GM19372 (cell line): ENCODE measurements around the gene SCAMP1.

Source experiments
- ATAC-seq: cut with Tn5 transposase; IDR thresholded peaks from one replicate; pipeline ENCODE4 v1.9.1; 2021; ENCODE audit warnings: mild to moderate bottlenecking, low read depth, moderate library complexity; ENCODE audit not compliant: unreplicated experiment

The SCAMP1 gene

DNA sequence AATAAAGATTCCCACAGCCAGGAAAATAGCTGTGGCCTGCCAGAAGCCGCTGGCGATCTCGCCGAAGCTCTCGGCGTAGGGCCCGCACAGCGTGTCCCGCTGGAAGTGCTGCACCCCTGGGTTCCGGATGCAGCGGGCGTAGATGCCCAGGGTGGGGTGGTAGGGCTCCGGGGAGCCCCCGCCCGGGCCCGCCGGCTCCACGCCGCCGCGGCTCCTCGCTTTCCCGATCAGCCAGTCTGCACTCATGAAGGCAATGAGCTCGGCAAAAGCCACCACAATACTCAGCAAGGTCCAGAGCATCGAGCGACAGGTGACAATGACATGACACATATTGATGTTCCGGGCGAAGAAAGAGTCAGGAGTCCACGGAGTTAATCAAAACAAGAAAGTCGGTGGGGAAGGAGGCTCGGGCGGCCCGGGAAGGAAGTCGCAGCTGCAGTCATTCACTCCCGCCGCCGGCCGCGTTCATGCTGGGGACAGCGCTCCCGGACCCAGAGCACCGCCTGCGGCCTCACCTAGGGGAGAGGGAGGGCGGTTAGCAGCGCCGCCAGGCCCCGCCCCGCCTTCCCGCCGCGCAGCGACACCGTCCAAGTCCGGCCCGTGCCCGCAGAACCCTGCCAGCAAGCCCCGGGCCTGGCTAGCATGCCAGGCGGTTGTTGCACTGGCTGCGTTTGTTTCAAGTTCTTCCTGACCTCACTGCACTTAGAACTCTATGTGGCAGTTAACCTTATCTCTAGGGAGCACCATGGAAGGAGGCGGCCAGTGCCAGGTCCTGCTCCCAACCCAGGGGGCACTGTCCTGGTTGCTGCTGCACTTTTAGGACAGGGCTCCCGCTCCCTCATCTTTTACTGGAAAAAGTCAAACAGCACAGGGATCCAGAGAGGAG lies 149.7 kb downstream of the SCAMP1 start:
- ATAC-seq, result peak; percentile 80

DNA sequence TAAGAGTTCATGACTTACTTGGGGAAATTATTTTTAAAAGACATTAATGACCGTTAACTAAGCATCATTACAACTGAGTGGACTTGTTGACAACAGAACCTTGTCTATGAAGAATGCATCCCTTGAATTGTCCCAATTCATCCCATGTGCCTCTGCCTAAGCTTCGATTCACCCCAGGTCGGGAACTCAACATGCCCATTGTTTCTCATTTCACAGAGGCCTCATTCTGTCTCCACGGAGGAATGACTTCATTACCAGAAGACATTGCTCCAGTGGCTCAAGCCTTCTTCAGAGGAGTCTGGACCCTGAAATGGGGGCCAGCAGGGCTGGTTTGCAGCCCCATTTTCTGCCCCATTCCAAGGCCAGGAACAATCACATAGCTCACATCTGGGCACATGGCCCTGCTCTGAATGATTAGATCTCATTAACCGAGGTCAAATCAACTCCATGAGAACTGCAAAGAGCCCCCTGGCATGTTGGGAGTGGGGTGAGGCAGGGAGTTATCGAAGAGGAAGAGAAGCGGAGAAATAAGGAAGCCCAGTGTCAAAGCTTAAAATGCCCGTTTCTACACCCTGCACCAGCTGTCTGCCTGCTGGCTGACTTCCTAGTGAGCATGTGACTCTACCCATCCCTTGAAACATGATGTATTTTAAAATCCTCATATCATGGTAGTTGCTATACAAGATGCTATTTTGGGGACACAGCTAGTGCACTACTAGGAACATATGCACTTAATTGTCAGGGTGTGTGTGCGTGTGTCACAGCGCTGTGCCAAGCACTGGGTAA lies 150.9 kb downstream of the SCAMP1 start:
- ATAC-seq, result no peak

DNA sequence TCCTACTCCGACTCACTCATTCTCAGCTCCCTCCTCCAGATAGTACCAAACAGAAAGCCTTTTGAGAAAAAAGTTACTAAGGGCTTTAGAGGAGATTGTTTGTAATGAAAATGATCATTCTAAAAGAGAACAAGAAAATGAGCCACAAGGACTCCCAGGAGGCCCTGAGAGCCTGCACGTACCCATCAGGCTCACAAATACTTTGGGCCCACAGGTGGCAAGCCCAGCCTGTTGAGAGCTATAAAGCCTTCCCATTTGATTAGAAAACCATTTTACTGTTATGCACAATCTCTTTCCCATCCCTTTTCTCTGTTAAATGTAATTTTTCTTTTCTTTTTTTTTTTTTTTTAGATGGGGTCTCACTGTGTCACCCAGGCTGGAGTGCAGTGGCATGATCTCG lies 152.0 kb downstream of the SCAMP1 start:
- ATAC-seq, result no peak

DNA sequence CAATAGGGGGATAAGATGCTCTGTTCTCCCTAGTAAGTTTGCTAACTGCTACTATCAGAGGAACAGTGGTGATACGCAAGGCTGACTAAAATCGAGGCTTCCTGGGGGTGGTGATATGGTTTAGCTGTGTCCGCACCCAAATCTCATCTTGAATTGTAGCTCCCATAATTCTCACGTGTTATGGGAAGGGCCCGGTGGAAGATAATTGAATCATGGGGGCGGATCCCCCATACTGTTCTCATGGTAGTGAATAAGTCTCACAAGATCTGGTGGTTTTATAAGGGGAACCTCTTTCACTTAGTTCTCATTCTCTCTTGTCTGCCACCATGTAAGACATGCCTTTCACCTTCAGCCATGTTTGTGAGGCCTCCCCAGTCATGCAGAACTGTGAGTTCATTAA lies 153.0 kb downstream of the SCAMP1 start:
- ATAC-seq, result no peak

DNA sequence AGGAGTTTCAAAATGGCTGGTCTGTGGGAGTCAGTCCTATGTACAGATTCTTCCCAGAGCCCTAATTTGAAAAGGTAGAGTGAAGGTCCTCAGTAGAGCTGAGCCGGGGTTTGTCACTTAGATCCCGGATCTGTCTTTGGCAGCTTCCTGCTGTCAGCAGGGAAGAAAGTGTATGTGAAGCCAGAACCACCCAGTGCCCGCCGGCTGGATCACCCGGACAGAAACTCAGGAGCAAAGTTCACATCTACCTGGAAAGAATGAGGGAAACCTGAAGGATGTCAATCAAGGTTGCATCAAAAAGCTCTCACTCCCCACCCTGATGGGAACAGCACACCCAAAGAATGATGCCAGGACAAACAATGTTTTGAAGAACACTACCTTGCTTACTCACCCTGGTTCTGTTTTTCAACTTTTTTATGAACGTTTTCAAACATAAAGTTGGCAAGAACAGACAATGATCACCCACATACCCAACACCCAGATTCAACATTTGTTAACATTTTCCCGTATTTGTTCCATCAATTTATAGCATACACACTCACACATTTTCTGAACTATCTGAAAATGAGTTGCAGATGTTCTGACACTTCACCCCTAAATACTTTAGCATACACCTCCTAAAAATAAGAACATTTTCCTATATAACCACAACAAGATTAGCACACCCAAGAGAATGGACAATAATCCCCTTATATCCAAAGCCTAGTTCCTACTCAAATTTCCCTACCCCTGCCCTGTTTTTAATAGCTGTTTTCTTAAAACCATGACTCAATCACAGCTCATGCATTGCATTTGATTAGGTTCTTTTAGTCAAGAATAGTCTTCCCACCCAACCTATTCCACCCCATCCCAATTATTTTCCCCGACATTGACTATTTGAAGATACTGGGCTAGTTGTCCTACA lies 154.3 kb downstream of the SCAMP1 start:
- no peak for ATAC-seq

DNA sequence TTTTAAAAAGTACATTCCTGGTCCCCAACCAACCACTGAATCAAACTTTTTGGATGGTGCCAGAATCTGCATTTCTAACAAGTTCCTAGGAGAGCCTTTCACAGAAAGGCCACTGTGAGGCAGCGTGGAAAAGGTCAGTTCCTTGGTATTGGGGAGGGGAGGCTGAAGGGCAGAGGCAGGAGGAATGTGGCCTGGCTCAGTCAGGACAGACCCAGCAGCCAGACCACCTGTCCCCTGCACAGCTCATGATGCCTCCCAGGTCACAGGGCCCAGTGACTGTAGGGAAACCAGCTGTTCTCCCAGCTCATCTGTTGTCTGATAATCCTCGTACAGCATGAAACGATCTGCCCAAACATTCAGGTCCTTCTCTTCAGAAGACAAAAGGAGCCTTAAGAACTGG lies 155.3 kb downstream of the SCAMP1 start:
- ATAC-seq, result no peak

DNA sequence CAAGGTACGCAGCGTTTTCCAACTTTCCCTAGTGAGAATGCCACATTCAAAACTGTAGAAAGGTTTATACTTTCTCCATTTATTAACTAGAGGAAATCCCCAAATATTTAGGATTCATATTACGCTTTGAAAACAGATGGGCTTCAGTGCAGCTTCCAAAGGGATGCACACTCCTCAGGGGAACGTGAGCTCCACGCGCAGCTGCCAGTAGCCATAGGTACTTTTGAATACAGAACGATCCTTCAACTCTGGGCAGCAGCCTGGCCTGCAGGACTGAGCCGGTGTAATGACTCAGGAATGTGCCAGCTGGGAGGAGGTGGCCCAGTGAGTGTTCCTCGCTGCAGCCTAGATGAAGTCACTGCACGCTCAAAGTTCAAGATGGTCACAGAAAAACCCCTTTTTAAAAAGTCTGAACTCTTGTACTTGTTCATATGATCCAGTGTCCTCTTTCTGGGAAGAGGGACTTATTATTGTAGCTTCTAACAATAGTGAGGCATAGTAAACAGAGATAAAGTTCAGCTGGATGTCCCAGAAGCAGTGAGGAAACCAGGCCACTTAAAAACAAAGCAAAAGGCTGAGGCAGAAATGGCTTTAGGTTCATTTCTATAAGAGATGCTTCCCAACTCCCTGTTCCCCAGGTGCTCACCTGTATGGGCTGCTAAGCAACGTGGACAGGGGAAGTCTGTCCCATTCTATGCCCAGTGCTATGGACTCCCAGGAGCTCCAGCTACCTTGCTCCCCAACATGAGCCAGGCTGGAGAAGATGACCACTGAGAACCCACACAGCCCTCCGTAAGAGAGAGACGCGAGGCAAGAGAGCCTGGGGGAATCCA lies 158.2 kb downstream of the SCAMP1 start:
- ATAC-seq, result no peak

DNA sequence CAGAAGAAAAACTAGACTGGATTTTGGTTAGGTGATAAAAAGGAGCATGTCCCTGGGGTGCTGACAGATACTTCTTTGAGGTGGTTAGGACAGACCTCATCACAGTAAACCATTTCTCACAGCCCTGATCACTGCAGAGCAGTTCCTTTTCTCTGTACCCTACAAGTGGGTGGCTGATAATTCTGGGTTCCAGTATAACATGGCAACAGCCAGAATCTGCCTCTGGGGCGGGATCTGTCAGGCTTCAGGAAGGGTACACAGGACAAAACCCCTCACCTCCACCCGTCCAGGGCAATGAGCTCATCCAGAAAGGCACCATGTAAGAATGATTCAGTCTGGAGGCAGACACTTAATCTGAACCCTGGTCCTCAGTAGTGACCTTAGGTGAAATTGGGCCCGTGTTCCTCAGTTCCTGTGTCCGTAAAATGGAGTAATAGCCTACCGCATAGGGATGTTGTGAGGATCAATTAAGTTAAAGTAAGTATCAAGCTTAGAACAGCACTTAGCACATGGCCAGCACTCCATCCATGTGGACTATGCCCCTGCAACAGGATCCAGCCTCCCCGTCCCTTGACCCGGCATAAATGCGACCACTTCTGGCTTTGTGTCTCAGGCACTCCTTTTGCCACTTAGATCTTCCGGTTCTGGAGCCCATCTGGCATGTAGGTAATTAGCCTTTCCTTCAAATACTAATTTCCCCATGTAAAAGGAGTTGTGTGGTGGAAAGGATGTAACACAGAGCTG lies 159.0 kb downstream of the SCAMP1 start:
- ATAC-seq, result no peak

DNA sequence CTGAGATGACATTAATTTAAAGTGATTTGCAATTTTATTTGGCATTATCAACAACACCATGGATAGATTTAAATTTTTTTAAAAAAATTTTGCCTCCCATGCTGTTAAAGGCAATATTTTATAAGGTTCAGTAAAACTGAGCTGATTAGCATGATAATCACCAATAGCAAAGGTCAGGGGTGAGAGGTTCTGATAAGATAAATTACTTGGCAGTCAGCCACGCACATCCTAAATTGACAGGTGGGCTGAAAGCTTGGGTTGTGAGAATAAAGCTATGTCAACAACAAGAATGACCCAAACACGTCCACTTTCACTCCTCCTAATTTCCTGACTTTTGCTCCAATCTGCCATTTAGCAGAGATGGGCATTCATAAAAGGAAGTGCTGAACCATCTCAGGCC lies 161.0 kb downstream of the SCAMP1 start:
- no peak for ATAC-seq

DNA sequence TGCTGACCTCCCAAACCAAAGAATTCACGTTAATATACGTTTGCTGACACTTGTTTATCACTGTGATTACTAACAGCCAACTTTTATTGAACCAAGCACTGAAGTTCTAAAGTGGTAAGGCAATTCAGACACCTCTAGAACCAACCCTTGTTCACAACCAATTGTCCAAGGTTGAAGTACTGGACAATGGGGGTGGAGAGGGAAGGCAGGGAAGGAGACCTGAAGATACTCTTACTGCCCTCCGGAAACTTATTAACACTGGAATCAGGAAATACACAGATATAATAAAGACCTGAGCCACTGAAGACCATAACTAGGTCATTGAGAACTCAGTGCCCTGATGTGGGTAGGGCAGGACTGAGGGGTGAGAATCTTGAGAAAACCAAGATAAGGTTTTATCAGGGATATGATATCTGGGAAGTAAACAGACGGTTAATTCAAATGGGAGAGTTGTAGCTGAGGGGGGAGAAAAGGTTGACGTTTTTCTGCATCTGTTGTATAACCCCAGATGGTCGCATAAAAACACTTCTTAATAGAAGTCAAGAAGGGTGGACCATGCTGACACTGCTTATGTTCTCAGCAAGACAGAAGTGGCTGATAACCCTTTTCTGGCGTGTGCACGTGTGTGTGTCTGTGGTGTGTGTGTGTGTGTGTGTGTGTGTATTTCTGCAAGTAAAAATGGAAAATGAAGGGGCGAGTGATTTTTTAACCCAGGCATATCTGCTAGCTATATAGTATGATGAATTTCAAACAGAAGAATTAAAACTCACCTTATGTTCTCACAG lies 162.3 kb downstream of the SCAMP1 start:
- no peak for ATAC-seq

DNA sequence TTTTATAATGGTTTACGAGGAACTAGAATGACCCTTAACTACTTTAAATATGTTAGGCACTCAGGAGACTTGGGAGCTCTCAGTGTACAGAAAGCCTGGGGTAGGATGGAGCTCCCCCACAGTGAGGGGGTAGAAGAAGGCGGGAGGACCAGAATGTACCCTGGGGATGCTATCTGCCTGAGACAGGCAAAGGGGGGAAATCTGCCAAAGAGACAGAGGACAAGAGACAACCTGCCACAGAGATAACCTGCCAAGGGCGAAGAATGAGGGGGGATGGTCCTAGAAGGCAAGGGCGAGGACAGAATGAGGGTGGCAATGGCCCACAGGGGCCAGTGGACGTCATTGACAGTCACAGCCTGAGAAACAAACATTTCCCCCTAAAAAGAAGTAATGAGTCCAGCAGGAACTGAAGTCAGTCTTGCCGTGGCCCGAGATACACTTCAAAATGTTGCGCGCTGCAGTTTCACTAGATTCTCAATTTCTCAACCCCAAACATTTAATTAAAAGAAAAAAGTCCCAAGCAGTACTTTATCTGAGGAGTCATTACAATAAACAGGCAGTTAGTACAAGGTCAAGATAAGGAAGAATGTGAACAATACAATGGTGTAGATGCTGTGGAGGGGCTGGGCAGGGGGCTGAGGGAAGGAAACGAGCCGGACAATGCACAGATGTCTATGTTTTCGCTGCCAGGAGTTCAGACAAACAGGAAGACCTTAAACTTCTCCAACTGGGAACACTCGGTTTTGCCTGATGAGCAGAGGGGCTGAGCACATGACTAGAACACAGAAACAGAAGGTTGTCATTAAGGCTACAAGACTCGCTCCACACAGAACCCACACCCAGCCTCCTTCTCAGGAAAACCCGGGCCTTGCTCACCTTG lies 163.1 kb downstream of the SCAMP1 start:
- ATAC-seq, result no peak

DNA sequence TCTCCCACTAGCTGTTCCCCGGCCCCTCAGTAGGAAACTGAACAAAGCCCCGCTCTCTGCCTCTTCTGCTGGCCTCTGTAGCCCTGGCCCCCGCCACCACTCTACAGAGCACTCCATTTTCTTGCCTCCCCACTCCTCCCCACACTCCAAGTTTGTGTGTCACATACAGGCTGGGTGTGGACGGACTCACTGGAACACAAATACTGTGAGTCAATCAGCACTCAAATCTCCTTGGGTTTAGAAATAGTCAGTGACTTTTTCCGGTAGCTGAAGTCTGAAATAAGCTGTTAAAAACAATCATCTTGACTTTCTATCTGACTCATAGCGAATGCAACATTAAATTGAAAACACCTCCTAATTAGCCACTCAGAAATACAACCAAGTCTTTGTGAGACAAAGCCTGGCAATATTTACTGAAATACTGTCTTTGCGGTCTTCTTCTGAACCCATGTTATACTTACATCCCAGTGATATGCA lies 165.7 kb downstream of the SCAMP1 start:
- no peak for ATAC-seq

DNA sequence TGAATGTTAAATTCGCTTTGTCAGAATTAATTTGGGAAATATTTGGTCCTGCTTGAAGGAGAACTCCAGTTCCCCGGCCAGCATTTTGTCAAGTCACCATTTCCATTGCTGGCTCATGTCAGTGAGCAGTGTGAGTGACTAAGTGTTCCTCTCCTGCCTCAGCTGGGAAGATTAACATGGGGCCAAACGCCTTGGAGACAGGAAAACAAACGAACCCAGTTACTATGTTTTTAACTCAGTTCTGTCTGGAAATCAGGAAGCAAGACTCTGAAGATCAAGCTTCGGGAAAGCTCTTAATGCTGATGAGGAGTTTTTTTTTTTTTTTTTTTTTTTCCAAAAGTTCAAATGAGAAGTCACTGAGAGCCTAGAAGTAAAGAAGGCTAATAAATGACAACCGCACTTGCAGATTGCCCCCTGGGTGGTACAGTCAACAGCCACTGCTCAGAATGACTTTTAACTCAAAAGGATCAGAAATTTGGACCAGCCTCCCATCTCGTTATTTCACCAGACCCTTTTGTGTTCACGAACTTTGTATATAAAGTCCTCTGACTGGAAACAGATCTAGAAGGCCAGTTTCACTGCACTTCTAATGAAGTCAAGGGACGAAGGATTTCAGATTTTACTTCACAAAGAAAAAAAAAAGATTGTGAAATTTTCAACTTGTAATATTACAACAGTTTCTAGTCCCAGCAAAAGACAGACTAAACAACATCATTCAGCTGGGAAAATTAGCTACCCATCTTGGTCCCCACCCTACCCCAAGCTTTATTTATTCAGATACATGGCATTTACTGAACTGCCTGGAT lies 166.8 kb downstream of the SCAMP1 start:
- ATAC-seq, result no peak

DNA sequence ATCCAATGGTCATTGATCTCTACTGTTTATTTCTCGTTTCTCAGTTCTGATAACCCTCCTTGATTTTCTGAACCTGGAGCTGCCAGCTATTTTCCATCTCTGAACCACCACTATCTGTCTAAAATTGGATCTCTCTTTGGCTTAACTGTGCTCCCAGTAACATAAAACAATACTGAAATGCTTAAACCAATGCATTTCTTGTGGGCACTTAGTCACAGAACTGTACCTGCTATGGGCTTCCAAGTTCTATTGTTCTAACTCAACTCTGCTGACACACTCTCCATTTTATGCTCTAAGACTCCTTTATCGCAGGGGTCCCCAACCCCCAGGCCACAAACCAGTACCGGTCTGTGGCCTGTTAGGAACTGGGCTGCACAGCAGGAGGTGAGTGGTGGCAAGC lies 167.5 kb downstream of the SCAMP1 start:
- no peak for ATAC-seq
